NB4 (cell line): ENCODE data around the gene RHO.

Experiments used
- CTCF ChIP-seq: IDR thresholded peaks from one replicate; pipeline ENCODE4 v1.5.1; 2012; ENCODE audit warnings: low read depth, low read length
- MAX ChIP-seq: IDR thresholded peaks from 2 replicates; pipeline ENCODE4 v1.6.1; 2011; ENCODE audit warnings: low read depth, low read length

DNA sequence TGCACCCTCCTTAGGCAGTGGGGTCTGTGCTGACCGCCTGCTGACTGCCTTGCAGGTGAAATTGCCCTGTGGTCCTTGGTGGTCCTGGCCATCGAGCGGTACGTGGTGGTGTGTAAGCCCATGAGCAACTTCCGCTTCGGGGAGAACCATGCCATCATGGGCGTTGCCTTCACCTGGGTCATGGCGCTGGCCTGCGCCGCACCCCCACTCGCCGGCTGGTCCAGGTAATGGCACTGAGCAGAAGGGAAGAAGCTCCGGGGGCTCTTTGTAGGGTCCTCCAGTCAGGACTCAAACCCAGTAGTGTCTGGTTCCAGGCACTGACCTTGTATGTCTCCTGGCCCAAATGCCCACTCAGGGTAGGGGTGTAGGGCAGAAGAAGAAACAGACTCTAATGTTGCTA, 2.4 kb downstream of the RHO start:
- TF ChIP-seq CTCF (no peak), MAX (no peak)
